Gastrocnemius medialis (tissue), 4 donors: Measurements from ENCODE around the gene MYOCD.

Experiments used
- CTCF ChIP-seq, 5 experiments: fragments of 450-650 bp in 3 of 5; fragments of 200-600 bp in 2 of 5; sonication (generic) in 2 of 5; IDR thresholded peaks in 4 of 5; conservative IDR thresholded peaks in 1 of 5; 1 replicate in 4 of 5; 2 replicates in 1 of 5; pipeline ENCODE4 v1.5.1; 2016 to 2019; ENCODE audit warnings: antibody characterized with exemption in 5 of 5, mild to moderate bottlenecking in 3 of 5, moderate library complexity in 3 of 5
- POLR2A ChIP-seq, 2 donors: fragments of 450-650 bp; IDR thresholded peaks; one replicate each; pipeline ENCODE4 v1.6.1; 2017; ENCODE audit warnings: antibody characterized with exemption in 2 of 2, mild to moderate bottlenecking in 2 of 2, moderate library complexity in 2 of 2

- no peak for TF ChIP-seq POLR2A (IDR thresholded peaks at IDR 0.05)
- no peak for TF ChIP-seq CTCF (IDR thresholded peaks at IDR 0.05 in 4 of 5, conservative IDR thresholded peaks at IDR 0.05 in 1 of 5)
Measured at GRCh38 chr17:12659500-12659899, 6.2 kb upstream of the MYOCD start.
